ENCODE results near the gene NTSR1. TPM values are rescaled to one million over a fixed set of nuclear protein-coding genes. Genes with fewer than 3 reads are reported as not detected.

The NTSR1 gene
- total RNA-seq, 4 donors from 2014 or later: 0.04 to 0.13 TPM; not detected in 2

GRCh38 chr20:62804021-62804626 is 95.5 kb downstream of the NTSR1 start:
- Histone ChIP-seq H3K27me3 (no peaks in the 10 kb centered on the region), H3K36me3 (peaks cover 0 to 28% of the 10 kb centered on the region in 2 donors), H3K27ac (peak overlapping the region; percentile 67 to 82 (median 72)), H3K4me3 (peak overlapping the region; percentile 63 to 94 (median 76)), H3K4me1 (peaks cover 28 to 56% of the 10 kb centered on the region in 2 donors), H3K9me3 (no peaks in the 10 kb centered on the region)
- TF ChIP-seq, protein P1, sequence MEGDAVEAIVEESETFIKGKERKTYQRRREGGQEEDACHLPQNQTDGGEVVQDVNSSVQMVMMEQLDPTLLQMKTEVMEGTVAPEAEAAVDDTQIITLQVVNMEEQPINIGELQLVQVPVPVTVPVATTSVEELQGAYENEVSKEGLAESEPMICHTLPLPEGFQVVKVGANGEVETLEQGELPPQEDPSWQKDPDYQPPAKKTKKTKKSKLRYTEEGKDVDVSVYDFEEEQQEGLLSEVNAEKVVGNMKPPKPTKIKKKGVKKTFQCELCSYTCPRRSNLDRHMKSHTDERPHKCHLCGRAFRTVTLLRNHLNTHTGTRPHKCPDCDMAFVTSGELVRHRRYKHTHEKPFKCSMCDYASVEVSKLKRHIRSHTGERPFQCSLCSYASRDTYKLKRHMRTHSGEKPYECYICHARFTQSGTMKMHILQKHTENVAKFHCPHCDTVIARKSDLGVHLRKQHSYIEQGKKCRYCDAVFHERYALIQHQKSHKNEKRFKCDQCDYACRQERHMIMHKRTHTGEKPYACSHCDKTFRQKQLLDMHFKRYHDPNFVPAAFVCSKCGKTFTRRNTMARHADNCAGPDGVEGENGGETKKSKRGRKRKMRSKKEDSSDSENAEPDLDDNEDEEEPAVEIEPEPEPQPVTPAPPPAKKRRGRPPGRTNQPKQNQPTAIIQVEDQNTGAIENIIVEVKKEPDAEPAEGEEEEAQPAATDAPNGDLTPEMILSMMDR (IDR thresholded peaks at IDR 0.05 in 4 of 5, conservative IDR thresholded peaks at IDR 0.05 in 1 of 5): no peak
- no peak for TF ChIP-seq POLR2A (IDR thresholded peaks at IDR 0.05)
- DNase-seq: no peak
- in situ Hi-C loops (cut with MboI; ENCODE audit: low sequenced_read_pairs in 4 of 4): loop anchor here in 2 of 4 donors (10.0 kb wide), 2 partner anchors 129 to 299 kb away; no protein-coding TSS in a partner anchor
- intact Hi-C loops (cut with DNase I; ENCODE audit: low total_unique reads): loop anchor here (1.0 to 10.0 kb wide), 2 partner anchors 10 to 499 kb away; partner anchors contain the start of gene ADRM1
- ATAC-seq: no peak

DNA sequence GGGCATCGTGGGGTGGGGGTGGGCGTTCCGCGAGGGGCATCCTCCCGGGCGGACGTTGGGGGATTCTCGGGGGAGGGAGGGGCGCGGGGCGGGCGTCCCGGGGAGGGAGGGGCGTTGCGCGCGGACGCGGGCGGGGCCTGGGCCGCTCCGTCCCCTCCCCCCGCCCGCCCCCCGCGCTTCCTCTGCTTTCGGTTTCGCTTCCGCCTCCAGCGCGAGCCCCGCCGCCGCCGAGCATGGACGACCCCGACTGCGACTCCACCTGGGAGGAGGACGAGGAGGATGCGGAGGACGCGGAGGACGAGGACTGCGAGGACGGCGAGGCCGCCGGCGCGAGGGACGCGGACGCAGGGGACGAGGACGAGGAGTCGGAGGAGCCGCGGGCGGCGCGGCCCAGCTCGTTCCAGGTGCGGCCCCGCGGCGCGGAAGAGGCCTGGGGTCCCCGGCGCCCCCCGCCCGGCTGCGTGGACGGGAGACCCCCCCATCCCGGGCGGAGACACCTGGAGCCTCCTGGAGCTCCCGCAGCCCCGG is 96.1 kb downstream of the NTSR1 start, which contains the start of gene OGFR:
OGFR (plus strand) TSS at position 209 of the 528 bp plus-strand sequence; CDS start at position 234, 25 bp downstream.
- peaks cover 28 to 56% of the 10 kb centered on the region in 2 donors for H3K4me1 ChIP-seq
- DNase-seq (peak in 1 of 2 donors; percentile 49), ATAC-seq (peak; percentile 40 to 49)
- H3K27me3 ChIP-seq: no peaks in the 10 kb centered on the region
- intact Hi-C loops (cut with DNase I; ENCODE audit: low total_unique reads) (loop anchor here (1.0 to 10.0 kb wide), 3 partner anchors 10 to 500 kb away; partner anchors contain the start of gene ADRM1), in situ Hi-C loops (cut with MboI; ENCODE audit: low sequenced_read_pairs in 4 of 4) (loop anchor here in 3 of 4 donors (5.0 to 10.0 kb wide), 3 partner anchors 130 to 300 kb away; no protein-coding TSS in a partner anchor)
- H3K9me3 ChIP-seq: no peaks in the 10 kb centered on the region
- H3K27ac ChIP-seq: peak within 1 kb of the TSS; percentile 67 to 82 (median 72)
- H3K36me3 ChIP-seq: peaks cover 0 to 28% of the 10 kb centered on the region in 2 donors
- TF ChIP-seq, protein P1 (IDR thresholded peaks at IDR 0.05 in 4 of 5, conservative IDR thresholded peaks at IDR 0.05 in 1 of 5): no peak
- peak; percentile 60 to 72 for TF ChIP-seq POLR2A (IDR thresholded peaks at IDR 0.05)
- H3K4me3 ChIP-seq: peak within 1 kb of the TSS; percentile 63 to 94 (median 76)

GRCh38 chr20:62805155-62805710 is 96.6 kb downstream of the NTSR1 start:
- H3K4me1 ChIP-seq: peaks cover 28 to 56% of the 10 kb centered on the region in 2 donors
- intact Hi-C loops (cut with DNase I; ENCODE audit: low total_unique reads): loop anchor here (5.0 to 10.0 kb wide), 2 partner anchors 303 to 500 kb away; partner anchors contain the start of gene ADRM1
- no peaks in the 10 kb centered on the region for H3K27me3 ChIP-seq
- ATAC-seq (peak in 1 of 2 donors; percentile 19), DNase-seq (no peak)
- H3K27ac ChIP-seq: peak overlapping the region; percentile 67 to 82 (median 72)
- peaks cover 0 to 28% of the 10 kb centered on the region in 2 donors for H3K36me3 ChIP-seq
- H3K4me3 ChIP-seq: peak overlapping the region; percentile 63 to 94 (median 76)
- no peaks in the 10 kb centered on the region for H3K9me3 ChIP-seq
- in situ Hi-C loops (cut with MboI; ENCODE audit: low sequenced_read_pairs in 4 of 4): loop anchor here in 3 of 4 donors (5.0 to 10.0 kb wide), 3 partner anchors 130 to 300 kb away; no protein-coding TSS in a partner anchor
- no peak for TF ChIP-seq POLR2A (IDR thresholded peaks at IDR 0.05)
- TF ChIP-seq, protein P1 (IDR thresholded peaks at IDR 0.05 in 4 of 5, conservative IDR thresholded peaks at IDR 0.05 in 1 of 5): no peak

GRCh38 chr20:62805711-62806382 is 97.2 kb downstream of the NTSR1 start:
- DNase-seq: peak in 1 of 2 donors; percentile 73
- Histone ChIP-seq H3K27me3 (no peaks in the 10 kb centered on the region), H3K36me3 (peaks cover 0 to 30% of the 10 kb centered on the region in 2 donors), H3K4me1 (peaks cover 28 to 52% of the 10 kb centered on the region in 2 donors), H3K4me3 (peak overlapping the region; percentile 63 to 94 (median 76)), H3K9me3 (no peaks in the 10 kb centered on the region), H3K27ac (peak overlapping the region; percentile 67 to 82 (median 72))
- peak in 1 of 2 donors; percentile 35 for ATAC-seq
- TF ChIP-seq, protein P1 (IDR thresholded peaks at IDR 0.05 in 4 of 5, conservative IDR thresholded peaks at IDR 0.05 in 1 of 5): no peak
- TF ChIP-seq POLR2A (IDR thresholded peaks at IDR 0.05): peak in 1 of 2 donors; percentile 37
- in situ Hi-C loops (cut with MboI; ENCODE audit: low sequenced_read_pairs in 4 of 4) (loop anchor here in 3 of 4 donors (5.0 to 10.0 kb wide), 3 partner anchors 131 to 301 kb away; no protein-coding TSS in a partner anchor), intact Hi-C loops (cut with DNase I; ENCODE audit: low total_unique reads) (loop anchor here (5.0 to 10.0 kb wide), 2 partner anchors 304 to 501 kb away; partner anchors contain the start of gene ADRM1)
